Mucosa of rectum (tissue), 2 donors: ENCODE data around the gene ZNF22.

Experiments used
- H3K27ac ChIP-seq, 2 donors: one replicate each; pipeline ENCODE4 v1.7.0; 2013; ENCODE audit warnings: inconsistent platforms in 2 of 2, low read depth in 2 of 2, low read length in 2 of 2
- H3K27me3 ChIP-seq, 2 donors: one replicate each; pipeline ENCODE4 v1.7.0; 2013; ENCODE audit warnings: low read length in 2 of 2; ENCODE audit not compliant: control insufficient read depth in 2 of 2, insufficient read depth in 2 of 2
- H3K36me3 ChIP-seq, 2 donors: one replicate each; pipeline ENCODE4 v1.7.0; 2013; ENCODE audit warnings: low read length in 2 of 2; ENCODE audit not compliant: control insufficient read depth in 2 of 2, insufficient read depth in 2 of 2
- H3K4me1 ChIP-seq, 2 donors: one replicate each; pipeline ENCODE4 v1.7.0; 2013; ENCODE audit warnings: low read length in 2 of 2, mild to moderate bottlenecking in 1 of 2; ENCODE audit not compliant: control insufficient read depth in 2 of 2, insufficient read depth in 2 of 2
- H3K4me3 ChIP-seq, 2 donors: one replicate each; pipeline ENCODE4 v1.7.0; 2013; ENCODE audit warnings: low read length in 2 of 2
- H3K9ac ChIP-seq, 2 donors: one replicate each; pipeline ENCODE4 v1.7.0; 2013; ENCODE audit warnings: low read length in 2 of 2, low read depth in 1 of 2, mild to moderate bottlenecking in 1 of 2
- H3K9me3 ChIP-seq, 2 donors: one replicate each; pipeline ENCODE4 v1.7.0; 2013; ENCODE audit warnings: low read length in 2 of 2; ENCODE audit not compliant: control insufficient read depth in 2 of 2
- donor health status: healthy.
- donor health status: Normal muscosa, but diverticular disease.

The ZNF22 gene

DNA sequence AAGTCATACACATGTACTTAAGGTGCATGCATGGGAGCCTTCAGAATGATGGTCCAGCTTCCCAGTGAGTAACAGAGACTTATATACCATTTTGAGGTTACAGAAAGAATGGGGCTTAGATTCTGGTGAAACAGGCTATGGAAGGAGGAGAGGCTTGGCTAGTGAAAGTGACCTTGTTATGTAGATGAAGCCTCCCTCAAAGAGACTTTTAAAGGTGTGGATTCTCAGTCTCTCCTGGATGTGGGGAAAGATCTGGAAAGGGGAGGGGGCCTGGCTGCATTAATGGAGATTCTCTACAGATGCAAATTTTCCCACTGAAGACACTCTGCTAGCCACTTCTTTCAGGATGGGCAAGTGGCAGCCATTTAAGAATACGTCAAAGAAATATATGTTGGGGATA, 35.6 kb upstream of the ZNF22 start:
- Histone ChIP-seq H3K9ac (no peak overlapping the region), H3K9me3 (no peaks in the 10 kb centered on the region), H3K27ac (peak overlapping the region; percentile 24 to 61), H3K27me3 (no peaks in the 10 kb centered on the region), H3K4me3 (no peak overlapping the region), H3K4me1 (peaks cover 31 to 44% of the 10 kb centered on the region in 2 donors), H3K36me3 (no peaks in the 10 kb centered on the region)

DNA sequence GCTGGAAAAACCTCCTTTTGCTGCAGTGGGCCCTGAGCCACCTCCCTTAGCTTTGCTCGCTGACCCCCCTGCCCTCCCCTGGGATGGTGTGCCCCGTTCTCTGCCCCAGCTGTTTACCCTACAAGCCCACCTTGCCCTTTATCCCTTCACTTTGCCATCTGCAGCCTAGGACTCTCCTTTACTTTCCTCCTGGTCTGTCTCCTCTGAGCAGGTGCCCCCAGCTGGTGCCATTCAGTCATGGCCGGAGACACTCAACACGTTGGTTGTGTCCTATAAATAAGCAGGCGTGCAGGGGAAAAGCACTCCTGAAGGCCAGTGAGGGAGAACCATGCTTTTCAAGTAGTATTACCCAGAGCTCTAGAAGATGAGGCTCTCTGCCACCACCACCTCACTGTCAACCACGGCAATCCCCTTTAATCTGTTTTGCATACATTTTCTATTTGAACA, 35.0 kb upstream of the ZNF22 start:
- no peak overlapping the region for H3K4me3 ChIP-seq
- H3K4me1 ChIP-seq: peaks cover 26 to 38% of the 10 kb centered on the region in 2 donors
- no peak overlapping the region for H3K9ac ChIP-seq
- no peaks in the 10 kb centered on the region for H3K9me3 ChIP-seq
- no peaks in the 10 kb centered on the region for H3K27me3 ChIP-seq
- H3K27ac ChIP-seq: peak overlapping the region; percentile 24 to 61
- peaks cover 0 to under 1% of the 10 kb centered on the region in 2 donors for H3K36me3 ChIP-seq

DNA sequence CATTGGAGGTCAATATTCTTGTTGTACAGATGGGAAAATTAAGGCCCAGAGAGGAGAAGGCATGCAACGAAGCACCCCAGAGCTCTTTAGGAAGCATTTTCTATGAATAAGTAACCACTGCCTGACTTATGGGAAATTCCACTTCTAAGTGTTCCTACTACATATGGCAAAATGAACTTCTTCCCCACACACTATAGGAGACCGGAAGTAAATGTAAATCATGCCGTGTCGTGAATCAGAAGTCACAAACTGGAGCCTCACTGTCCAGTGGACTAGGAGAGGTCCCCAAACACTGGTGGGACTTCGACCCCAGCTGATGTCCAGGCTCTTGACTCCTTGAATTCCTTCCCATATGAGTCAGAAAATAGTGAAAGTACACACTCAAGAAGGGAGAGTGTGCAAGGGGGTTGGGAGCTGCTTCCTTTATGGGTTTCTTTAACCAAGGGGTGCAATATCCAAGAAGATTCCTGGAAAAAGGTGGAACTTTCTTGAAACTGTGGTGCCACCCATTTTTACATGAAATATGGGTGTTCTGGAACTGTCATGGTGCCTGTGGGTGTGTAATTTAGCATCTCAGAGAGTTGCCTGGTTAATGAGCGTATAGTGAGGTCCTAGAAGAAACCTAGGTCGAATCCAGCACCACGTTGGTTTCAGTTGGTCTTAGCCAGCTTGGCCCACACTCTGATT, 34.5 kb upstream of the ZNF22 start:
- H3K36me3 ChIP-seq: peaks cover 0 to 6% of the 10 kb centered on the region in 2 donors
- H3K9ac ChIP-seq: no peak overlapping the region
- no peak overlapping the region for H3K4me3 ChIP-seq
- H3K27ac ChIP-seq: peak overlapping the region in 1 of 2 donors; percentile 23
- H3K4me1 ChIP-seq: peaks cover 20 to 37% of the 10 kb centered on the region in 2 donors
- no peaks in the 10 kb centered on the region for H3K9me3 ChIP-seq
- no peaks in the 10 kb centered on the region for H3K27me3 ChIP-seq

DNA sequence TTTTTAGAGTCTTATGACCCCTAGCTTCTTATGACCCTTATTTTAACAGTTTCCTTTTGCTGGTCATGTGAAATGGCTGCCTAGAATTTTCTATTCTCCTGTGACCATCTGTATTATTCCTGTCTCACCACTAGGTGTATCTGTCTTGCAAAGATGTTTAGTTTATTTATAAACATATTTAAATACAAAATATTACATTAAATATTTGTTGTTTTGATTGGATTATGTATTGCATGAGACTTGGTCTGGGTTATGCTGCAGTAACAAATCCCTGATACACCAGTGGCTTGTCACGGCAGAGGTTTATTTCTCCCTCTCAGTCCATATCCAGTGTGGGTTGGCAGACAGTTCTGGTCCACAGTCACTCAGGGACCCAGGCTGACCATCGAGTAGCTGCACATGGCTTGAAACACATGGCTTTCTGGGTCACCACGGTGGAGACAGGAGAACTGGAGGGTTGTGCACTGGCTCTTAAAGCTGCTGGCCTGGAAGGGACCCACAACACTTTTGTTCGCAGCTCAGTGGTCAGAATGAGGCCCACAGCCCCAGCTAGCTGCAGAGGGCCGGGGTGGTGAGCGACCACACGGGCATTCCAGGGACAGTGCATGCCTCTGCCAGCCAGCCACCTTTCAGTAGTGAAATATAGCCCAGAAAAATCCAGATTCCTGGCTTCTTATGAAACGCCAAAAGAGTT, 33.8 kb upstream of the ZNF22 start:
- Histone ChIP-seq H3K9me3 (no peaks in the 10 kb centered on the region), H3K9ac (no peak overlapping the region), H3K27ac (peak overlapping the region; percentile 39 to 61), H3K36me3 (peaks cover 5 to 11% of the 10 kb centered on the region in 2 donors), H3K27me3 (no peaks in the 10 kb centered on the region), H3K4me1 (peaks cover 20 to 36% of the 10 kb centered on the region in 2 donors), H3K4me3 (no peak overlapping the region)

DNA sequence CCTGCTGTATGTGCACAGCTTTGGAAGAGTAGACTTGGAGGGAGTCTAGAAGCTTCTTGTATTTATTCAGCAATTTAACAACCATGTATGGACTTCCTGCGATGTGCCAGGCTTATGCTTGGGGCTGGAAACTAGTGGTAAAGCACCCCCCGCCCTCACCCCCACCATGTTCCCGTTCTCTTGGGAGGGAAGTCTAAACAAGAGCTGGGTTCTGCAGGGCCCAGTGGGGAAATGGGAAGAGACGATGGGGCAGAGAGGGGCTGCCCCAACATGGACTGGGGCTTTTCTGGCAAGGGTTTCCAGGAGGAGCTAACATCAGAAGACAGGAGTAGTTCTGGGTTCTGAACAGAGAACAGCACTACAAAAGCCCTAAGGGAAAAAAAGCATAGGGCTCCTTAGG, 33.1 kb upstream of the ZNF22 start:
- Histone ChIP-seq H3K4me3 (no peak overlapping the region), H3K27me3 (no peaks in the 10 kb centered on the region), H3K4me1 (peaks cover 20 to 35% of the 10 kb centered on the region in 2 donors), H3K9me3 (no peaks in the 10 kb centered on the region), H3K27ac (peak overlapping the region; percentile 39 to 61), H3K36me3 (peaks cover 5 to 11% of the 10 kb centered on the region in 2 donors), H3K9ac (no peak overlapping the region)

DNA sequence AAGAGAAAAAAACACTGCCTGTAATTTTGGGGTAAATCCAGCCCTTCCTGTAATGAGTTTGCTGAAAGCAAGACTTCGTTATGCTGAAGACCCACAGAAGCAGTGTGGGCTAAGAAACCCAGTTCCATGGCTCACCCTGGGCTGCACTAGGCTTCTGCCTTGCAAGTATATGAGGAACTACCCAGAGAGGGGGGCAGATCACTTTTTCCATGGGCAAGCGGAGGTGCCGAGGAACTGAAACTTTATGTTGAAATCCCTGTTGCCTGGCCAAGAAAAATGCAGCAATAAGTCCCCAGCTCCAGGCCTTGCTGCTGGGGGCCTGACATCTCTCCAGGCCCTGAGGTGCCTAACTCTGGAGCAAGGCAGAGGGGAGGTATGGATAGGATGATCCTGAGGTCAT, 32.6 kb upstream of the ZNF22 start:
- H3K27ac ChIP-seq: peak overlapping the region; percentile 39 to 61
- H3K4me1 ChIP-seq: peaks cover 21 to 38% of the 10 kb centered on the region in 2 donors
- peaks cover 5 to 11% of the 10 kb centered on the region in 2 donors for H3K36me3 ChIP-seq
- no peaks in the 10 kb centered on the region for H3K27me3 ChIP-seq
- H3K9ac ChIP-seq: no peak overlapping the region
- no peaks in the 10 kb centered on the region for H3K9me3 ChIP-seq
- no peak overlapping the region for H3K4me3 ChIP-seq

DNA sequence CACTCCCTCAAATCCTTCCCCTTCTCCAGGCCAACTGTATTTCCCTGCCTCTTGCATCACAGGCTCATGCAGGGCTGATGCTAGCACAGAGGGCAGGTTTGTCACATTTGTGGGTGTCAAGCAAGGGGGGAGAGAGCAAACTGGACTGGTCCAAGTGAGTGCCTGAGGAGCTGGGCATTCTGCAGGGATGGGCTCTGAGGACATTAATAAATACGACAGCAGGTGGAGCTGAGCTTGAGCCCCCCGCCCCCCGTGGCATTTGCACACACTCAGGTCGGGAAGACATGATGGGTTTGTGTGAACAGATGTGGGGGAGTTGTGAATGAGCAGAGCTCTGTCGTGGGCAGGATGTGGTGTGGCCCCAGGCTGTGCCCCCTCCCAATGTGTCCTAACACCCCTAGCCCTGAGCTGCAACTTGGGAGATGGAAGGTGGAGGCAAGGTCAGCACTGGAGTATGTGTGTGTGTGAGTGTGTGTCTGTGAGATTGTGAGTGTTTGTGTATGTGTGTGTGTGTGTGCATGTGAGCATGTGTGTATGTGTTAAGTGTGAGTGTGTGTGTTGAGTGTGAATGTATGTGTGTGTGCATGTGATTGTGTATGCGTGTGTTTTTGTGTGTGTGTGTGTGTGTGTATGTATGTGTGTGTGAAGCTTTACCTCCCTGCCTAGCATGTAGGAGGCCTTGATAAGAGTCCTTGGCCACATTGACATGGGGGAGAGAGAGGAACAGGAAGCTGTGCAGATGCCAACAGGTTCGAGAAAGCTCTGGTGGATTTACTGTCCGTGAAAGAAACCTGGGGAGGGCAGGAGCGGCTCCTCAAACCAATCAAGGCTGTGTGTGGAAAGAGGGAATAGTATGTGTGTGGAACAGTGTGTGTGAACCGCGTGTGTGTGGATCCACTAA, 32.0 kb upstream of the ZNF22 start:
- Histone ChIP-seq H3K27ac (peak overlapping the region; percentile 4 to 32), H3K4me1 (peaks cover 22 to 40% of the 10 kb centered on the region in 2 donors), H3K36me3 (peaks cover 5 to 11% of the 10 kb centered on the region in 2 donors), H3K9me3 (no peaks in the 10 kb centered on the region), H3K27me3 (no peaks in the 10 kb centered on the region), H3K9ac (no peak overlapping the region), H3K4me3 (no peak overlapping the region)

DNA sequence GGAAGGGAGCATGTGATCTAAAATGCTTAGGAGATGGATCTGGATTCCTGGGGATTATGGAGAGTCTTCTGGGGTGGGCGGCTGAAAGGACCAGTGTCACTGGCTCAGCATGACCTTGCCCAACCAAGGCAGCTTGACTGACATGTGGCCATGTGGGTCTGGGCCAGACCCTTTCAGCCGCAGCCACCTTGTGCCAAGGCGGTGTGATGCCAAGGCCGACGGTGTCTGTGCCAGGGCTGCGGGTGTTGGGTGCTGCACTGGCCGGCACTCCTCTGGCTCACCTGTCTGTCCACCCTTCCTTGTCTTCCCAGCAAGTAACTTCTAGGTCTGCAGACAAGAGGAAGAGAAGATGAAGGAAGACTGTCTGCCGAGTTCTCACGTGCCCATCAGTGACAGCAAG, 30.9 kb upstream of the ZNF22 start:
- H3K9ac ChIP-seq: no peak overlapping the region
- H3K4me1 ChIP-seq: peaks cover 26 to 38% of the 10 kb centered on the region in 2 donors
- H3K4me3 ChIP-seq: no peak overlapping the region
- no peak overlapping the region for H3K27ac ChIP-seq
- H3K36me3 ChIP-seq: peaks cover 5 to 11% of the 10 kb centered on the region in 2 donors
- no peaks in the 10 kb centered on the region for H3K9me3 ChIP-seq
- no peaks in the 10 kb centered on the region for H3K27me3 ChIP-seq

DNA sequence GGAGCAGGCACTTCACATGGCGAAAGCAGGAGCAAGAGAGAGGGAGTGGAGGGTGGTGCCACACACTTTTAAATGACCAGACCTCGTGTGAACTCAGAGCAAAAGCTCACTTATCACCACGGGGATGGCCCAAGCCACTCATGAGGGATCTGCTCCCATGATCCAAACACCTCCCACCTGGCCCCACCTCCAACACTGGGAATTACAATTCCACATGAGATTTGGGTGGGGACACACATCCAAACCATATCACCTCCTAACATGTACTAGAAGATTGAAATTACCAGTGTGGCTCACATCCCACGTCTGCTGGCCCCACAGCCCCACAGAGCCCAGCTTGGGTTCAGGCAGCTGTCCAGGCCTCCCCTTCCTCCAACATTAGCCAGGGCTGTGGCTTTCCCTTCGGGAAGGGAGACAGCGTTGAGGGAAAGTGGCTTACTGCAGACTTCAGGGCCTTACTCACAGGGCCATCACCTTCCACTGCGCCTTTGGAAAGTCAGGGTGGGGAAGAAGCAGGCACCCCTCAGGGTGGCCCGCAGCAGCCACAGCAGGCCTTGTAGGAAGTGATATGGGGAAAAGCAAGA, 29.8 kb upstream of the ZNF22 start:
- Histone ChIP-seq H3K27me3 (no peaks in the 10 kb centered on the region), H3K9ac (no peak overlapping the region), H3K4me1 (peaks cover 29 to 35% of the 10 kb centered on the region in 2 donors), H3K27ac (no peak overlapping the region), H3K9me3 (no peaks in the 10 kb centered on the region), H3K4me3 (no peak overlapping the region), H3K36me3 (peaks cover 5 to 11% of the 10 kb centered on the region in 2 donors)
